ENCODE results near the gene GJA5. TPM values are rescaled to one million over a fixed set of nuclear protein-coding genes. Genes with fewer than 3 reads are reported as not detected.

GJA5 gene
- total and polyA plus RNA-seq, 2 donors (not counting 3 experiments of a cell fraction or from before 2014, with no cell fraction given), result 0.55 to 5.9 TPM

- no peak for TF ChIP-seq FOS (IDR thresholded peaks at IDR 0.05; ENCODE audit: borderline replicate concordance, insufficient read depth, low read length)
- dilution Hi-C loops (cut with MboI; ENCODE audit: extremely low pct_ligation_motif_present, low sequenced_read_pairs) (no loop called here), intact Hi-C loops (cut with micrococcal nuclease) (loop anchor here (10.0 kb wide), 1 partner anchor 56 kb away; no protein-coding TSS in a partner anchor)
- POLR2A ChIA-PET, result no interaction called here
- Histone ChIP-seq H2AFZ (ENCODE audit: low read depth, low read length) (no peak overlapping the region), H3K9me1 (replicated peaks; ENCODE audit: control insufficient read depth, extremely low read depth, insufficient read depth, low read length) (no peaks in the 10 kb centered on the region), H3K27me3 (ENCODE audit: control insufficient read depth in 2 of 2, insufficient read depth in 2 of 2, low read length in 2 of 2) (peaks cover 21 to 30% of the 10 kb centered on the region in 2 experiments), H3K9me3 (replicated peaks; ENCODE audit: control insufficient read depth, insufficient read depth, low read length) (no peaks in the 10 kb centered on the region), H3K9ac (replicated peaks; ENCODE audit: extremely low read depth, insufficient read depth, low read length) (no peak overlapping the region), H3K27ac (ENCODE audit: insufficient read depth, low read depth, low read length) (no peak overlapping the region), H3K4me1 (ENCODE audit: control insufficient read depth, extremely low read depth, insufficient read depth, low read length) (peaks cover 14% of the 10 kb centered on the region), H3K79me2 (ENCODE audit: control insufficient read depth, insufficient read depth, low read length) (no peaks in the 10 kb centered on the region), H3K36me3 (ENCODE audit: control insufficient read depth in 2 of 2, extremely low read depth in 1 of 2, insufficient read depth in 2 of 2, low read length in 2 of 2) (no peaks in the 10 kb centered on the region), H3K4me2 (ENCODE audit: insufficient read depth, low read length) (no peak overlapping the region), H3K4me3 (replicated peaks in 1 of 3; ENCODE audit: insufficient read depth in 1 of 3, low read depth in 1 of 3, low read length in 3 of 3) (no peak overlapping the region), H4K20me1 (replicated peaks; ENCODE audit: control insufficient read depth, extremely low read depth, insufficient read depth, low read length) (no peaks in the 10 kb centered on the region)
- DNase-seq (ENCODE audit: low read depth, low spot score), result peak; percentile 51
- CTCF ChIA-PET, result no interaction called here
- FAIRE-seq, result peak; percentile 28
- no TSS peak for BruUV-seq (replicated peaks)
These were observed 8.7 kb upstream of the GJA5 start for GRCh38 chr1:147769106-147769505.

GRCh38 chr1:147768582-147768981 lies 8.2 kb upstream of the GJA5 start:
- H3K4me3 ChIP-seq (replicated peaks in 1 of 3; ENCODE audit: insufficient read depth in 1 of 3, low read depth in 1 of 3, low read length in 3 of 3), result no peak overlapping the region
- H3K27ac ChIP-seq (ENCODE audit: insufficient read depth, low read depth, low read length), result no peak overlapping the region
- no peak overlapping the region for H2AFZ ChIP-seq (ENCODE audit: low read depth, low read length)
- no peak overlapping the region for H3K4me2 ChIP-seq (ENCODE audit: insufficient read depth, low read length)
- TF ChIP-seq MYC (IDR thresholded peaks at IDR 0.05; ENCODE audit: low read depth, low read length) (no peak), EZH2 (IDR thresholded peaks at IDR 0.05; ENCODE audit: borderline replicate concordance, low read depth, low read length, severe bottlenecking) (no peak), JUN (IDR thresholded peaks at IDR 0.05; ENCODE audit: borderline replicate concordance, insufficient read depth, insufficient read length, low read depth) (no peak), CTCF (IDR thresholded peaks at IDR 0.05; ENCODE audit: extremely low read depth in 1 of 2, insufficient read depth in 1 of 2, low read depth in 1 of 2, low read length in 2 of 2) (no peak), GATA2 (IDR thresholded peaks at IDR 0.05; ENCODE audit: insufficient read depth, insufficient read length, low read depth, low read length) (no peak), MAX (IDR thresholded peaks at IDR 0.05; ENCODE audit: insufficient read depth, insufficient read length) (no peak), POLR2A (IDR thresholded peaks at IDR 0.05; ENCODE audit: low read depth, low read length) (no peak), FOS (IDR thresholded peaks at IDR 0.05; ENCODE audit: borderline replicate concordance, insufficient read depth, low read length) (no peak), POLR2AphosphoS5 (IDR thresholded peaks at IDR 0.05; ENCODE audit: insufficient read depth, low read depth, low read length) (no peak)
- BruUV-seq (replicated peaks), result no TSS peak
- no peak for DNase-seq (ENCODE audit: low read depth, low spot score)
- no peak for FAIRE-seq
- ChIA-PET CTCF (no interaction called here), POLR2A (no interaction called here)
- H3K79me2 ChIP-seq (ENCODE audit: control insufficient read depth, insufficient read depth, low read length), result no peaks in the 10 kb centered on the region
- no peaks in the 10 kb centered on the region for H4K20me1 ChIP-seq (replicated peaks; ENCODE audit: control insufficient read depth, extremely low read depth, insufficient read depth, low read length)
- peaks cover 14% of the 10 kb centered on the region for H3K4me1 ChIP-seq (ENCODE audit: control insufficient read depth, extremely low read depth, insufficient read depth, low read length)
- dilution Hi-C loops (cut with MboI; ENCODE audit: extremely low pct_ligation_motif_present, low sequenced_read_pairs) (no loop called here), intact Hi-C loops (cut with micrococcal nuclease) (loop anchor here (10.0 kb wide), 1 partner anchor 56 kb away; no protein-coding TSS in a partner anchor)
- H3K9ac ChIP-seq (replicated peaks; ENCODE audit: extremely low read depth, insufficient read depth, low read length), result no peak overlapping the region
- H3K9me1 ChIP-seq (replicated peaks; ENCODE audit: control insufficient read depth, extremely low read depth, insufficient read depth, low read length), result no peaks in the 10 kb centered on the region
- no peaks in the 10 kb centered on the region for H3K36me3 ChIP-seq (ENCODE audit: control insufficient read depth in 2 of 2, extremely low read depth in 1 of 2, insufficient read depth in 2 of 2, low read length in 2 of 2)
- H3K27me3 ChIP-seq (ENCODE audit: control insufficient read depth in 2 of 2, insufficient read depth in 2 of 2, low read length in 2 of 2), result peaks cover 19 to 27% of the 10 kb centered on the region in 2 experiments
- no peaks in the 10 kb centered on the region for H3K9me3 ChIP-seq (replicated peaks; ENCODE audit: control insufficient read depth, insufficient read depth, low read length)
